ENCODE data around the gene ZNF619.
"Not testable (repeated sequence)": the region's sequence is repeated elsewhere in the genome, so short reads cannot be mapped to it uniquely, and the experiment has no call there.

Gene ZNF619

DNA sequence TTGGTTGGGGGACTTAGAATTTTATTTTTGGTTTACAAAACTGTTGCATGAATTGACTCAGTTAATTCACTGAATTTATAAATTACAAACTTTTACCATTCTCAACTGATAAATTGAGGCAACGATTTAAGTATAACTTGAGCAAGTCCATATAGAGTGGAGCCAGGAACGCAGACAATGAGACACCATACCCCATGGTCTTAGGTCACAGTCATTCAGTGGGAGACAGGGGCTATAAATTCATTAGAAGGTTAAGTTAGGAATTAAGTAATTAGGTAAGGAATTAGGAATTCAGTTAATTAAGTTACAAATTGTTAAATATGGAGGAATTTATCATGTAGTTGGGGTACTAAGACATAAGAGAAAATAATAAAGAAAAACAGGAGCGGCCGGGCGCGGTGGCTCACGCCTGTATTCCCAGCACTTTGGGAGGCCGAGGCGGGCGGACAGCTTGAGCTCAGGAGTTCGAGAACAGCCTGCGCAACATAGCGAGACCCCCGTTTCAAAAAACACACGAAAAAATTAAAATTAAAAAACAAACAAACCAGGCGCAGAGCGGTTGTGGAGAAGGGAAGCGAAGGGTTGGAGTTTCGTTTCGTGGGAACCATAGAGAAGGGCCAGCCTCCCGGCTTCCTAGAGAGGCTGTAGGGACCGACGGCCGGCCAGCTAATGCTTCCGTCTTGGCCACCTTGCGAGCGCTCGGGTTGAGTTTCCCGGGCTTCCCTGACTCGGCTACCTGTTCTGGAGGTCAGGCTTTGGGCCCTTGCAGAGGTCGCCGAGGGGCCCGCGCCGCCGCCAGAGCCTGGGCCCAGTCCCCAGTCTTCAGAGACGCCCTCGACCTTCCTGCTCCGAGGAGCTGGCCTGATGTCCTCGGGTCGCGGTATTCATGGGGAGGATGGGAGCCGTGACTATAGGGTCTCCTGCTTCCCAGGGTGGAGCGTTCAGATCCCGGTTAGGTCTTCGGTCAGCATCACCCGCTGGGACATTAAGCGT lies at the start of gene ZNF619:
Gene ZNF619, plus strand, starts transcription at position 645 of the 993 bp plus-strand sequence. CDS start 858 bp downstream, outside the sequence.
- peak; percentile 50 to 58 for DNase-seq

DNA sequence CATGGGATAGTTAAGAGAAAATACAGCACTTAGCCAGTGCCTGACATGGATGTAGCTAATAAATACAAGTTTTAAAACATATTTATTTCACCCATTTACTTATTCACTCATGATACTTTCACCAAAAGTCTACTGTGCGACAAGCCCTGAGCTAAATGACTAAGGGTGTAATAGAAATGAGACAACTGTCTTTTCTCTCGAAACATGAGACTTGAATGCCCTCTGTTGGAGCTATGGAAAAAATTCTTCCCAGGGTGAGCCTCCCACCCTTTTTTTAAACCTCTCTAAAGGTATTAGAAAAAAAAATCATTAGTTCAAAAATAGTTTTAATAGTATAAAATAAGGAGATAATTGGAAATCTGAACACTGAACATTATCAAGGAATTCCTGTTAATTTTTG lies 44.1 kb upstream of the ZNF619 start:
- DNase-seq = no peak

DNA sequence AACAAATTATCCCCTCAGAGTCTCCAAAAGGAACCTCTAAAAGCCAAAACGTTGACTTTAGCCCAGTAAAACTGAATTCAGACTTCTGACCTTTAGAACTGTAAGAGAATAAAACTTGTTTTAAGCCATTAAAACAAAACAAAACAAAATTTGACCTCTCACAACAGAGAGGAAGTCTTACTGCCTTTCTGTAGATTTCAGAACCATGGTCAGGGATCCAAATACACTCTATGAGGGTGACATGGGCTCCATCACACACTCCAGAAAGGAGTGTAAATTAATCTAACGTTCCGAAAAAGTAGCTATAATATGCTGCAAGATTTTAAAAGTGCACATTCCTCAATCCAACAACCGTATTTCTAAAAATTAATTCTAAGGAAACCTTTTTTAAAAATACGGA lies 39.0 kb upstream of the ZNF619 start:
- DNase-seq = no peak

DNA sequence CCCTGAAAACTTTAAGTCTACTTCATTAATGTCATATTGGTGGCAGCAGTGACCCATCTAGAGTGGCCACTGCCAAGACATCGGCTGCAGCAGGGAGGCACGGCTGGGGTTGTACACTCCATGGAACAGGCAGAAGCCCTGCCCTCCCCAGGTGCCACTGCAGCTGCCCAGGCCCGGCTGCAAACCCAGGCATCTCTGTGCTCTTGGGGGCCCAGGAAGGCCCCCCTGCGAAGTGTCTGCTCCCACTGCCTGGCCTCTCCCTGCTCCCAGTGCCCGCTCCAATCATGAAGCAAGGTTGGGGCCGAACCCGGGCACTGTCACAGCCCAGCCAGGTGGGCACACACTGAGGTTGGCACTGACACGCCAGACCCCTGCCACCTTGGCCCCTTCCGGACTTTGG lies 31.9 kb upstream of the ZNF619 start:
- no peak for DNase-seq

DNA sequence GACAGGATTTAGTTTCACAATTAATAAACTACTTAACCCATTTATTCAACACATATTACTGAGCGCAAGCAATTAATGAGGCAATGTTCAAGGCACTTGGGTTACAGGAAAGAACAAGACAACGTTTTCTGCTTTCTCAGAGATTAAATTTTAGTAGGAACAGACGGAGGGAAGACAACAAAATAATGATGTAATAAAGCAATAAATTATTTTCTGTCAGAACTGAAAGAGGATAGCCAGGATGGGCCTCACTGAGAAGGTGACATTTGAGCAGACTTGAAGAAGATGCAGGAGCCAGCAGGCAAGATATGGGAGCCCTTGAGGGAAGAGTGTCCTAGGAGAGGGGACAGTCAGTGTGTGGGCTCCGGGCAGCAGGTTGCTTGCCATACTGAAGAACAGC lies 31.0 kb upstream of the ZNF619 start:
- DNase-seq = no peak

DNA sequence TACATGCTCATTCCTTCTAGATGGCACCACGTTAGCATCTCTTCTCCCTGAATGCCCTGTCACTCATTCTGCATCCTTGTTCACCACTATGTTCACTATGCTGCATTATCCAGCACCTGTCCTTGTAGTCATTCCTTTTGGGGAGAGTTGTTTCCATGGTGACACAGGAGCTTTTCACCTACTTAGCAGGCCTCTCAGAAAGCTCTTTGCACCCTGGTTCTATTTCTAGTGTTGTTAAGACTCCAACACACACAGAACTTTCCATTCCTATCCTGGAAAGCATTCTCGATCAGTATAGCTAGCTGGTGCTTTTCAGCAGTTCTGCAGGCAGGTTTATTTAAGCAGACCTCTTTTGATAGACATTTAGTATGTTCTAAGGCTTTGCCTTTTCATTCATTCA lies 26.5 kb upstream of the ZNF619 start:
- DNase-seq = no peak

DNA sequence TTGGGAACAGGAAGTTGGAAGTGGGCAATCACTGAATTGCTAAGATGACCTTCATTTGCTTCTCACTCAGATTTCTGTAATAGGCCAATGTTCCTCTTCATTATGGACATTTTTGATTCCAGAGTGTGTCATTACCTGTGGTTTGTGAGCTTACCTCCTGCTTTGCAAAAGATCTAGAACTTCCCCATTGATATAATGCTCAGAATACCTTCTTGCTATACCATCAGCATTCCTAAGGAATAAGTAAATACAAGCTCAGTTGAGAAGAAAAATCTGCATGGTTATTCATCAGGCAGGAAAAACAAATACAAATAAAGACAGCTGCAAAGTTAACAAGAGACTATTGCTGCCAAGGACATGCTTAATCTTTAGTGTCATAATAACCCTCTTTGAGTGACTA lies 25.4 kb upstream of the ZNF619 start:
- DNase-seq = no peak

DNA sequence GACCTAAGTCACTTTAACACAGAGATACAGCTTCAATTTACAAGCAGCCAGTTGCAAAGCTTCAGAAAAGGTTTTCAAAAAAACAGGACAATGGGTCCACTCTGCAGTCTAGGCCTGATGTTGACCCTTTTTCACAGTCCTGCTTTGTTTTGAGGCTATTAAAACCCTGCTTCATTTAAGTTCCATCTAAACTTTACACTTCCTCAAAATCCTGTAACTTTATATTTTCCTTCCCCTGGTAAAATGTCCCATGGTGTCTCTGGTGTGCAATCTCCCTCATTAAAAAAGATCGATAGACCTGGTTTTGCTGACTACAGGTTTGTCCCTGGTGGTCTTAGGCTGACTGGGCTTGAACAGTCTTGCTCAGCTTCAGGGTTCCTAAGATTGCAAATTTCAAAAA lies 24.9 kb upstream of the ZNF619 start:
- DNase-seq = no peak

DNA sequence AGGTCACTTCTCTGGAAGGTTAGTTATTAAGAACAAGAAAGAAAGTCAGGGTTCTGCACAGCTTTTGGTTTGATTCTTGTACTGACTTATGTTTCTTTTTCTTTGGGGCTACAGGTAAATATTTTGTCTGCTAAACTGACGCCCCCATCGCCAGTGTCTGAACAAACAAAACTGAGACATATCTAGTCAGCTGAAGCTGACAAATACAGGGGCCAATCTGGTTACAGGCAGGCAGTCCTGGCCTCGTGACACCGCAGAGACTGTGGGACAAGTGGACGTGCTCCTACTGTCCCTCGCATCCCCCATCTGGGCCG lies 24.4 kb upstream of the ZNF619 start:
- DNase-seq = no peak

DNA sequence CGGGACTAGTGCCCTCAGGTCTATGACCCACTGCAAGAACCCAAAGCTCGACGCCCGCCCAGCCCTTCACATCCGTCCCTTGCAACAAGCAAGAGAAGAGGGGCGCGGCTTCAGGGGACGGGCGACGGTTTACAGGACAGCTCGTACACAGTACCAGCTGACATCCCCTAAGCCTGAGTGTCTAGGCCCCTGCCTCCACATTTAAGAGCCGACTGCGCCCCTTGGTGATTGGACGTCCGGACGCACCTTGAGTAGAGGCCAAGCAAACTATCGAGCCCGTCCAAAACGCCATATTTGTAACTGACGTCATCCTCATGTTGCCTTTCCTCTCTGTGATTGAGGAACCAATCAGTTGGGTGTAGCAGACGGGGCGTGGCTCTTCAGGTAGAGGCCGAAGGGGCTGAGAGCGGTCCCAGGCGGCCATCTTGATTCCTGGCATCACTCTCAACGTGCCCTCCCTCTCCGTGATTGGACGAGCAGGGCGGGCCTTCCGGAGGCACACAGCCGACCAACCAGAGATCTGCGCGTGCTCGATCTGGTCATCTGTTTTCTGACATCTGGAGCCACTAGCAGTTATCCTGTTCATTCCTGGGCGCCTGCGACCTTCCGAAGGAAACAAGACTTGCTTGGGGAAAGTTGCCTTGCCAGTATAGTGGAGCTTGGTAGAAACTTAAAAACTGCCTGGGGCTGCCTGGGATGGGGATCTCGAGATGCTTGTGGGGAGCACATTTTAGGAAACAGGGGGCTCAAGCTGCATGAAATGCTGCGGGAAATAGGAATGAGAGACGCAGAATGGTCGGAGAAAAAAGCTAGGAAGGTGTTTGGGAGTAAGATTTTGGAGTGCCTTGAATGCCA lies 23.8 kb upstream of the ZNF619 start:
- DNase-seq = peak; percentile 95 to 98

DNA sequence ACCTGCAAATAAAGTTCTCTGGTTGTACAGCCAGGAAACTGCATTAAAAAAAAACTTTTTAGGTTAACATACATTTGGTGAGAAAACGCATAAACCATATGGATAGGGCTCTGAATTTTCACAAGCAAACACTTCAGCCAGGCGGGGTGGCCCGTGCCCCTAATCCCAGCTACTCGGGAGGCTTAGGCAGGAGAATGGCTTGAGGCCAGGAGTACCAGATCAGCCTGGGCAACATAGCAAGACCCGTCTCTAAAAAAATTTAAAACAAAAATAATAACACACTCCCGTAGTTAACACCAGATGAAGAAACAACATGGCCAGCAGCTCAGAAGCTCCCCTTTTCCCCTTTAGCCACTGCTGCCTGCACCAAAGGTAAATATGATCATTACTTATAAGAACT lies 23.0 kb upstream of the ZNF619 start:
- no peak for DNase-seq

DNA sequence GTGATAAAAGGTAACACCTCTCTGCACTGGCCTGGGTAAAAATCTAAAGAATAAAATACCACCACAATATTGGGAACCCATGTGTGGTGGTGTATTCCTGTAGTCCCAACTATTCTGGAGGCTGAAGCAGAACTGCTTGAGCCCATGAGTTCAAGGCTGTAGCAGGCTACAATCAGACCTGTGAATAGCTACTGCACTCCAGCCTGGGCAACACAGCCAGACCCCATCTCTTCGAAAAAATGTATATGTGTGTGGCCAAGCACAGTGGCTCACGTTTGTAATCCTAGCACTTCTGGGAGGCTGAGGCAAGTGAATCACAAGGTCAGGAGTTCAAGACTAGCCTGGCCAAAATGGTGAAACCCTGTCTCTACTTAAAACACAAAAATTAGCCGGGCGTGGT lies 21.6 kb upstream of the ZNF619 start:
- DNase-seq = no peak

DNA sequence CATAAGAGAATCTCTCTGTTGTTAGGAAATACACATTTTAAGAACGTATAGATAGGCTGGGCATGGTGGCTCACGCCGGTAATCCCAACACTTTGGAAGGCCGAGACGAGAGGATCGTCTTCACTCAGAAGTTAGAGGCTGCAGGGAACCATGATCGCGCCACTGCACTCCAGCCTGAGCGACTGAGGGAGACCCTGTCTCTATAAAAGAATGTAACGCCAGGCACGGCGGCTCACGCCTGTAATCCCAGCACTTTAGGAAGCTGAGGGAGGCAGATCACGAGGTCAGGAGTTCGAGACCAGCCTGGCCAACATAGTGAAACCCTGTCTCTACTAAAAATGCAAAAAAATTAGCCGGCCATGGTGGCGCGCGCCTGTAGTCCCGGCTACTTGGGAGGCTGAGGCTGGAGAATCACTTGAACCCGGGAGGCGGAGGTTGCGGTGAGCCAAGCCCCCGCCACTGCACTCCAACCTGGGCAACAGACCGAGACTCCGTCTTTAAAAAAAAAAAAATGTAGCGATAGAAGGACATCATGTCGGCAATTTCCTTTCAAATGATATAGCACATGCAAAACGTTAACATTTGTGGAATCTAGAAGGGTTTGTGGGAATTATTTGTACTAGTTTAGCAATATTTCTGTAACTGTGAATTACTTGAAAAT lies 20.5 kb upstream of the ZNF619 start:
- DNase-seq = no peak

DNA sequence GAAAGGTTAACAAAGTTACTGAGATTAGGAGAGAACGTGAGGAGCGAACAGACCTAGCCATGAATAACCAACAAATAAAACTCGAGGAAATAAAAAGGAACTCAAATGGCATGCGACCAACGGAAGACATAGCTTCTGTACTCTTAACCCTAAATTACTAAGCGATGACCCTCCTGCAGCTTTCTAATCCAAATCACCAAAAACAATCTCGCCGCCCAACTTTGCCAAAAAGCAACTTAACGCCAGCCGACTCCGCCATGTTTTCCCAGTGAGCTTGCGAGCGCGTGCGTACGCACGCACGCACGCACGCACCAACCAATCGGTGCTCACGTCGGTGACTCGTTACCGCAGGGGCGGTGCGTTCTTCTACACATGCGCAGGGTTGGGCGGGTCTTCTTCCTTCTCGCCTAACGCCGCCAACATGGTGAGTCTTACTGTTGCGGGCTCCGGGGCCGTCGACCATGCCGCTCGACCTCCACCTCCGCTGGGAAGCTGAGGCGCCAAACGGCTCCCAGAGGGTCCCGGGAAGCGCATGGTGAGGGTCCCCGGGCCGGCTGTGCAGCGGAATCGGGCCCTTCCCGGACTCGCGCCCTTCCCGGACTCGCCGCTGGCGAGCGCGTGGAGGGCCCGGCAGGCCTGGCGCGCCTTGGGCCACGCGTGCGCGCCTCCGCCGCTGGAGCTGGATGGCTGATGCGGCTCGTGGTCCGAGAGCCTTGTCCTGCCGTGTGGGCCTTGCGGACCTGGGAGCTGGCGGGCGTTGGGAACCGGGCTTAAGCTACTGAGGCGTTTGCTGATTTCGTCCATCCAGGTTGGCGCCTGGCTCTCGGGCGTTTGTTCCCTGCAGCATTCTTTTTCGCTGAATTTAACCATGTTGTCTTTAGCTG lies 19.7 kb upstream of the ZNF619 start, which contains the start of gene RPL14:
Gene RPL14, plus strand, starts transcription at position 400 of the 884 bp plus-strand sequence. Its CDS starts 133 bp downstream, at position 533.
- peak; percentile 93 to 96 for DNase-seq

DNA sequence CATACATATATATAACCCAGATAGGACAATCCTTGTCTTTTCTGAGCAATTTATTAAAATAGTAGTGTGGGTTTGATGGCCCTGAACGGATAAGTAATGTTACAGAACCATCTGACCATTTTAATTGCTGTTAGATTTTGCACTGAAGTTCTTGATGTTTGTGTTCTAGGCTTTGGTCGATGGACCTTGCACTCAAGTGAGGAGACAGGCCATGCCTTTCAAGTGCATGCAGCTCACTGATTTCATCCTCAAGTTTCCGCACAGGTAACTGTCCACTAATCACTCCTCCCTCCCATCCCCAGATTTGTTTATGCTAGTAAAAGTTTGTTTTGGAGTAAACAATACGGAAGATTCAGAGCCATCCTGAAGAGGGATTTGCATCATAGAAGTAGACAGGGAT lies 18.4 kb upstream of the ZNF619 start:
- no peak for DNase-seq

DNA sequence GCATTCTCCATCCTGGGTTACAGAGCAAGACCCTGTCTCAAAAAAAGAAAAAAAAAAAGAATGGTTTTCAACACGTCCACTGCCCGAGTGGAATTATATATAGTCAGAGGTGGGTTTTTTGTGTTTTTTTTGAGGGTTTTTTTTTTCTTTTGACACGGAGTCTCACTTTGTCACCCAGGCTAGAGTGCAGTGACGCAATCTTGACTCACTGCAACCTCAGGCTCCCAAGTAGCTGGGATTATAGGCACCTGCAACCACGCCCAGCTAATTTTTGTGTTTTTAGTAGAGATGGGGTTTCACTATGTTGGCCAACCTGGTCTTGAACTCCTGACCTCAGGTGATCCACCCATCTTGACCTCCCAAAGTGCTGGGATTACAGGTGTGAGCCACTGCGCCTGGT lies 16.4 kb upstream of the ZNF619 start:
- not testable (repeated sequence) for DNase-seq

DNA sequence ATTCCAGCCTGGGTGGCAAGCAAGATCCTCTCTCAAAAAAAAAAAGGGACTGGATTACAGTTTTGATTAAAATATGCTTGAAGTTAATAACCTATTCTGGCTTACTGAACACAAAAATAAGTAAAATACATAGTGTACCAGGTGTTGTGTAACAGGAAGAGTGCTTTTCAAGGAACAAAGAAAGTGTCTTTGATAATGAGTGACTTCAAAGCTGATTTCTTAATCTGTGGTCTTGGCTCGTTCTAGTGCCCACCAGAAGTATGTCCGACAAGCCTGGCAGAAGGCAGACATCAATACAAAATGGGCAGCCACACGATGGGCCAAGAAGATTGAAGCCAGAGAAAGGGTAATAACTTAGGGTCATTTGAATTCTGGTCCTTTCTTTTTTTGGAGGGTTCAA lies 15.8 kb upstream of the ZNF619 start:
- no peak for DNase-seq

DNA sequence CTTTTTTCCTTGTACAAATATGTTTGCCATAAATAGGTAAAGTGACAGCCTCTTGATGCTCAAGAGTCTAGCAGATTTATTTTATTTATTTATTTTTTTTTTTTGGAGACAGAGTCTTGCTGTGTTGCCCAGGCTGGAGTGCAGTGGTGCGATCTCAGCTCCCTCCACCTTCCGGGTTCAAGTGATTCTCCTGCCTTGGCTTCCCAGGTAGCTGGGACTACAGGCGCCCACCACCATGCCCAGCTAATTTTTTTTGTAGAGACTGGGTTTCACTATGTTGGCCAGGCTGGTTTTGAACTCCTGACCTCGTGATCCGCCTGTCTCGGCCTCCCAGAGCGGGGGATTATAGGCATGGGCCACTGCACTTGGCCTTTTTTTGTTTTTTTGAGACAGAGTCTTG lies 14.1 kb upstream of the ZNF619 start:
- not testable (repeated sequence) for DNase-seq

DNA sequence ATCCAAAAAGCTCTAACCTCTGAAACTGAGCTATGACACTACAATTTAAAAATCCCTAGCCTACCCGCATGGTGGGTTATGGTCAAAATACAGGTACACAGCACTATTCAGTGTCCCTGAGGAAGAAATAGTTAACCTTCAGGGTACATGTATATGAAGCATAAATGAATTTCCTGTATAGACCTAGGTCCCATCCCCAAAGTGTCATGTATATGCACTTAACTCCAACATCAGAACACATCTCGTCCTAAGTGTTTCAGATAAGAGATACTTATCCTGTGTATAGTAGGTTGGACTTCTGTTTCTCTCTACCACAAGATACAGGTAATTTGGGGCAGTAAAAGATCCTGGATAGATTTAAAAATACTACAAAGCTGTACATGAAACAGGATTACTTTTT lies 13.3 kb upstream of the ZNF619 start:
- no peak for DNase-seq

DNA sequence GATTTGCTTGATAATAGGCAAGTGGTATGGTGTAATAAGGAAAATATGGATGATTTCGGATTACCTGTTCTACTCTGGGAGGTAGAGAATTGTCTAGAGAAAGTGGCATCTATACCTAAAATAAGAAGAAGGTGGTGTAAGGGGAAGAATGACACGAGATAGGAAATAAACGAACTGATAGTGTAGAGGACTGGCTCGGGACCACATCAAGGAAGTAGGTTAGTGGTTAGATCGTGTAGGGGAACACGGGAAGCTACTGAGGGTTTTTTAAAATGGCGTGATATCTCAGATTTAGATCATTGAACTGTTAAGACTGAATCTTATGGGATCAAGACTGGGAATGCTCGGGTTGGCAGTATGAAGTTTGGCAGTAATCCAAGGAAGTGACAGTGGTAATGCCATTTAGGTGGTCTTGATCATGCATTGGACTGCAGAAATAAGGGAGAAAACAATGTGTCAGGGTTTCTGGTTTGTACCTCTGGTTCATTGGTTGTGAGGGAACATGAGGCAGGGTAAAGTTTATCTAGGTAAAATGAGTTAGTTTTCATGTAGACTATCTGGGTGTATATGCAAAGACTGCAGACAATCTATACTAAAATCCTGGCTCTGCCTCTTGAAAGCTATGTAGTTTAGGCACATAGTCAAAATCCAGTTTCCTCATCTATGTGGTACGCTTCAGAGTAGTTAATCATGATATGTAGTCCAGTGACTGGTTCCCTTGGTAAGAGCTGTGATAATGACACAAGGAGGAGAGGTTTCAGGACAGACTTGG lies 12.4 kb upstream of the ZNF619 start:
- DNase-seq = no peak

DNA sequence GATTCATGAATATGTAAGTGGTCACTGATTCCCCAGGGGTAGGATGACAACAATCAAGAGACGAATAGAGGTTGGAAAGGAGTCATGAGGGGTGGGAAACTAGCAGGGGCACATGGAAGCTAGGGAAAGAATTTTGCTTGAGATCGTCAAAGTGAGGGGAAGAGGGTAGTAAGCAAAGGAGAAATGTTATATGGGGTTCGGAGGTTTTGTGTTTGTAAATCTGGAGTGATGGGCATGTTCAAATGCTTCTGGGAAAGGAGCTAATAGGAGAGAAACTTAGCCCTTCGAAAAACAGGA lies 11.9 kb upstream of the ZNF619 start:
- no peak for DNase-seq

DNA sequence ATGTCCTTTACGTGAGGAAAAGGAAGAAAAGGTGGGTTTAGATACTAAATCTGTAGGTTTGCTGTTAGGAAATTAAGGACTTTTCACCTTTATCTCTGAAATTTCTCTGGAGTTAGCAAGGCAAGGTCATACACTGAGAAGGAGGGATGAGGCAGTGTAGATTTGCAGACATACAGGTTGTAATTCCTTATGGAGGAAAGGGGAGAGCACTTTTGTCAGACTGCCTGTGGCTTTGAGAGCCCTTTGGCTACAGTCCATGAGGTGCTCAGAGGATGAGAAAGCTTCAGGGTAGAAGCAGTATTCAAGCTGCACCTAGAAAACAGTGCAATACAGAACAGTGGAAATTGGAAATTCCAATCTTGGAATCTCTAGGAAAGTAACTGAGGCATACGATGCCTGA lies 11.5 kb upstream of the ZNF619 start:
- no peak for DNase-seq

Data from hippocampal formation (tissue), 2 donors.